LNCAP (cell line): Measurements from ENCODE around the gene PTPN2.

Experiments used
- CTCF ChIP-seq: fragments of 450-650 bp; IDR thresholded peaks from 2 replicates; pipeline ENCODE4 v1.5.1; 2017; ENCODE audit warnings: mild to moderate bottlenecking

The PTPN2 gene

GRCh38 chr18:12848405-12848804 lies 35.6 kb downstream of the PTPN2 start:
- no peak for TF ChIP-seq CTCF

- no peak for TF ChIP-seq CTCF
Observed at GRCh38 chr18:12844391-12844790, 39.6 kb downstream of the PTPN2 start.

- TF ChIP-seq CTCF: no peak
Observed at GRCh38 chr18:12843420-12844350, 40.4 kb downstream of the PTPN2 start.

- no peak for TF ChIP-seq CTCF
Observed at GRCh38 chr18:12842459-12843380, 41.3 kb downstream of the PTPN2 start.

- TF ChIP-seq CTCF: no peak
Observed at GRCh38 chr18:12841070-12841469, 43.0 kb downstream of the PTPN2 start.

- TF ChIP-seq CTCF: no peak
Observed at GRCh38 chr18:12840382-12840781, 43.7 kb downstream of the PTPN2 start.

GRCh38 chr18:12839526-12840196 lies 44.4 kb downstream of the PTPN2 start:
- no peak for TF ChIP-seq CTCF
